ENCODE measurements around the gene NYAP2. TPM values are rescaled to one million over a fixed set of nuclear protein-coding genes. Genes with fewer than 3 reads are reported as not detected.

The NYAP2 gene
- total RNA-seq, 1 donor from 2014 or later = 1.5 TPM

GRCh38 chr2:225484751-225485150, 85.2 kb downstream of the NYAP2 start:
- no peak for DNase-seq (ENCODE audit: low spot score)

DNA sequence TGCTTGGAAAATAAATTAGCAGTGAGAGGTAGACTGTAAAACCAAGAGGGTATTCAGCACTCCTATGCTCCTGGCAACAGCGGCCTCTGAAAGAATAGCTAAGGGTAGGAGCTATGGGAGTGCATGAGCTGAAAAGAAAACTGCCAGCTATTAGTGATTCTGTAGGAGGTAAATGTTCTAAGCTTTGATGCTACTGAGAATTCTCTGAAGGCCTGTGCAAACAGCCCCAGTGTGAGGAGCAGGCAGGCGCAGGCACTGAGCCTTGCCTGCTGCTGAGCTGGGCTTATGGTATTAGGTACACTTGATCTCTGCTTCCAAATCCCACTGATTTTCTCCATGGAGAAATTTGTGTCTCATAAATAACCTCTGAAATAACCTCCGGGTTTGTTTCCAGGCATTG, 86.7 kb downstream of the NYAP2 start:
- no peak for DNase-seq (ENCODE audit: low spot score)

DNA sequence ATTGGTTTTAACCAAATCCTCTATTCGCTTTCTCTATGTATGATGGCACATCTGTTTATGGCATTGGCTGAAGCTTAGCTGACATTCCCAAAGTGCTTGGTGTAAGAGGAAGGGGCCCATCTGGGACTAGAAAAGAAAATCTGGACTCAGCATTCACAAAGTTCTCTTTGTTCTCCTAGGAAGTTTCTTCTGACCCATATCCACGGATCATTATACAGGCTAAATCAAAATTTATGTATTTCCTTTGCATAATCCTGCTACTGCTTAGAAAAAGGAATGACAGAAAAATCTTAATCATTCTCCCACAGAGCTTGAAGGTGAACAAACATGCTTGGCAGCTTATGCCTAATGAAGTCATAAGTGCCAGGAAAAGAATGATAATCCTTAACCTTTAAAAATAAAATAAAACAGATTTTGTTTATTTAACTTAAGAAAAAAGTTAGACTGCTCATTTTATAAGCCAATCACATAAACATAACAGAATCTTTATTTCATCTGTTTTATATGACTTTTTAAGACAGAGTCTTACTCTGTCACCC, 88.4 kb downstream of the NYAP2 start:
- DNase-seq (ENCODE audit: low spot score) = no peak

- DNase-seq (ENCODE audit: low spot score) = no peak
Measured at GRCh38 chr2:225488743-225489142, 89.2 kb downstream of the NYAP2 start.

DNA sequence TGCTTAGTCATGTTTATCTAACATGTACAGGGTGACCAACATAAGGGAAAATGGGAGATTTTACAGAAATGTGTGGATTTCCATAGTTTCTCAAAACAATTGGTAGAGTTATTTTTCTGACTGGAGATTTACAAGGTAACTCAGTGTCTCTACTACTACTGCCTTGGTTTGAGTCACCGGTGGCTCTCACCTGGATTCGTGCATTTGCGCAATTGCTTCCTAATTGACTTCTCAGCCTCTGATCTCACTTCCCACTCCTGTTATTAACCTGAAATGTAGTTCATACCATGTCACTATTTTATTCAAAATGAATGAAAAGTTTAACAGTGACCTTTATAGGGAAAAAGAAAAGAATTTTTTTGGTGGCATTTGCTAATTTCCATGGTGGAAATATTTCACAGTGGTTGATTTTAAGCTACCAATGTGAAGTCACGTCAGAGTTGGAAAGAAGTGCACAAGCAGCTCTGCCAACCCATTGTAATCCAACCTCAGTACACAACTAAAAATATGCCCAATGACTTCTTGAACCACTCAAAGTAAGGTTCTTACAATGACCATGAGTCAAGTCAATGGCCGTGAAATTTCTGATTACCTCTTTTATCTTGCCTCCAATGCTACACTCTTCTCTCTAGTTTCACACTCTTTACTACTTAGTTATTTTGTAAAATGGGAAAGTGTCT, 94.0 kb downstream of the NYAP2 start:
- no peak for DNase-seq (ENCODE audit: low spot score)

DNA sequence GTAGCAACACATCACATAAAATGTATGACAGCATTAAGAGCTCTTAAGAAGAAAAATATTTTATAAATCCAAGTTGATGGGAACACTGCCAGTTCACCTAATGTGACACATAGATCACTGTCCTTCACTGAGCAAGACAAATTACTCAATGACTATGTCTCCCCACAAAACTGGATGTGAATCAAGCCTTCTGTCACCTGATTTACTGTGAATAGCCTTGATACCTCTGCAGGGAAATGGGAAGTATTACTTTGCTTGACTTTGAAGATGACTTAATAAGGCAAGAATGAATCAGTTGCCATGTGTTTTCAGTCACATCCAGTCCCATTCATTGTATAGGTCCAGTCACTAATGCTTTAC, 94.6 kb downstream of the NYAP2 start:
- DNase-seq (ENCODE audit: low spot score) = no peak

DNA sequence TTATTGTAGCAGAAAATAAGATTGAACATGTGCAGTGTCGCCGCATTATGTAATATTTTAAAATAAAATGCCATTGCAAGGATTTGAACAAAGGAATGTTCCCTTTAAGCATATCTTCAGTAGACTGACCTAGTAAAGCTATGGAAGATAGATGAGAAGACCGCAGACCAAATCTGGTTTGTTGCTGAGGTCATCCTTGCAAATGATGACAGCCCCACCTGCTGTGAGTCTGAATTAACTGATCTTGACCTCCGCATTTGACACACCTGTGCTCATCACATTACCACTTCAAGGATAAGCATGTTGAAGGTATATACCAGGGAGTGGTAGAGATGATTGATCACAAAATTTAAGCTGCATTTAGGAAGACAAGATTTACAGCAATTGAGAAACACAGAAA, 96.2 kb downstream of the NYAP2 start:
- no peak for DNase-seq (ENCODE audit: low spot score)

GRCh38 chr2:225496568-225496967, 97.1 kb downstream of the NYAP2 start:
- no peak for DNase-seq (ENCODE audit: low spot score)

- DNase-seq (ENCODE audit: low spot score) = no peak
Measured at GRCh38 chr2:225497166-225497565, 97.7 kb downstream of the NYAP2 start.

- no peak for DNase-seq (ENCODE audit: low spot score)
Measured at GRCh38 chr2:225501022-225501421, 101.5 kb downstream of the NYAP2 start.

DNA sequence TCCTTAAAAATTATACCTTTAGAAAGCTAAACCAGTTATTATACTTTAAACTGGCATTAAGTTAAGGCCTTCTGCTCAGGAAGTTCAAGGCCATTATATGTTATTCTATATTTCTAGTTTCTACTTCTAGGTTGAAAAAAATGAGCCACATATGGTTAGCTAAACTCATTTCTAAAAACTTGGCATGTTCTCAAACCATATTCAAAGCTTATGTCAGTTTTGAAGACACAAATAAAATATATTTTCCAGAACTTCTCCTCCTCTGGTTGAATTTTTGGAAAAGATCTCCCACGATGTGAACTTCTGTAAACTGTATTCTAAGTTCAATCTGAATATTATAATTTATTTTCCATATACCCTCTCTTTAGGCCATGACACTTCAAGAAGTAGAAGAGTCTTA, 103.5 kb downstream of the NYAP2 start:
- DNase-seq (ENCODE audit: low spot score) = no peak

- no peak for DNase-seq (ENCODE audit: low spot score)
Measured at GRCh38 chr2:225510796-225511195, 111.3 kb downstream of the NYAP2 start.

DNA sequence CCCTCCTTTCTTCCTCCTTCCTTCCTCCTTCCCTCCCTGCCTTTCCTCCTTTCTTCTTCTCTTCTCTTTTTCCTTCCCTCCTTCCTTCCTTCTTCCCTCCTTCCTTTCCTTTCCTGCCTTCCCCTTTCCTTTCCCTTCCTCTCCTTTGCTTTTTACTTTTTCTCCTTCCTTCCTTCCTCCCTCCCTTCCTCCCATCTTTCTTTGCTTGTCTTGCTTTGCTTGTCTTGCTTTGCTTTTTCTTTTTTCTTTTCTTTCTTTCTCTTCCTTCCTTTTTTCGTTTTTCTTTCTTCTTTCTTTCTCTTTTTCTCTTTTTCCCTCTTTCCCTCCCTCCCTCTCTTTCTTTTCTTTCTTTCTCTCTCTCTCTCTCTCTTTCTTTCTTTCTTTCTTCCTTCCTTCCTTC, 113.0 kb downstream of the NYAP2 start:
- DNase-seq (ENCODE audit: low spot score) = no peak

GRCh38 chr2:225512876-225513540, 113.5 kb downstream of the NYAP2 start:
- no peak for DNase-seq (ENCODE audit: low spot score)

DNA sequence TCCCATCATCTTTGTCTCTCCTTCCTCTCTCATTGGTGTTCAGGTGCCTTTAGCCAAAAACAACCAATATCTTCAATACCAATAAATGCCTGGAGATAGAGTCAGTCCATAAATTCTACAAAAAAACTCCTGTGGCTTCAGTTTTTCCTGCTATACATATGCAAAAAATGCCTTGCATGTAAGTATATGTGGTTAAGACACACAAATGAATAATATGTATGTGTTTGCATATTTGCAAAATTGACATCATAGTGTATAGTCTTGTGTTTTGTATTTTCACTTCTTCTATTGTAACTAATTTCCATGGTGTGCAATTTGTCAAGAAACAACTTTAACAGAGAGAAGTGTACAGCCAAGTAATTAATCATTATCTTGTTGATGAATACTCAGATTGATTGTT, 115.5 kb downstream of the NYAP2 start:
- DNase-seq (ENCODE audit: low spot score) = no peak

DNA sequence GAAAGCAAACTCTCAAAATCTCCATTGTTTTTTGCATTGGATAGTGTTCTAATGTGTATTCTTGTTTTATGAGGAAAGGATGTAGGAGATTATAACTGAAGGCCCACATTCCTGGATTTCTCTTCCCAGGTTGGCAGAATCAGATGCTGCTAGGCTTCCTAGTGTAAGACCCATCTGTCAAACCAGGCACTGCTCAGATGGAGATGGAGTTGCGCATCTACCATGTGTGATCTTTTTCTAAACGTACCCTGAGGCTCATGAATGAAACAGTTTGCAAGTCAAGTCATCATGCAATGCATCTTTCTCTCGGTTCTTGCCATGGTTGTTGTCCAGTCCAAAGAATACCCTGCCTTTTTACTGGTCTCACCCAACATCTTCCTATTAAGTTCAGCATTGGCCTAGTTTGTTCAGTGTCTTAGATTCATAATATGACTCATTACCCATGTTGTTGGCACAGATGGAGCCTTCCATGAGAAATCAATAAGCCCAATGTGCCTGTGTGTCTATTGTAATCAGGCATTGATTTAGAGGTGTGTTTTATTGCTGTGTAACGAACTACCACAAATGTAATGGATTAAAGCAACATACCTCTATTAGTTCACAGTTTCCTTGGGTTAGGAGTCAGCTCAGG, 127.4 kb downstream of the NYAP2 start:
- no peak for DNase-seq (ENCODE audit: low spot score)

DNA sequence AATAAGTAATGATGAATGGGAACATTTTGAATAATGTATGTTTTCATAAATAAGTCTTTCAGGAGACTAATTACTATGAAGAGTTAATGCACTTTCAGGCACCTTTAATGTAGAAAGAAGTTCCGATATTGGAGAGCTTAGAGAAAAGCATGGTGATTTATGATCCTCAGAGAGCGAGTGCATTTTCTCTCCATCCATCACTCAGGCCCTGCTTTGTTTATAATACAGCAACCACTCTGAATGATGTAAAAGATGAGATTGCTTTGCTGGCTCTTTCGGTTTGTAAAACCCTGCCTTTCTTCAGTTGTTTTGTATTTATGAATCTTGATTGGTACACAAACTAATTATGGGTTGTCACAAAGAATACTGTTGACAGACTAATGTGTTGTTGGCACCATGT, 132.0 kb downstream of the NYAP2 start:
- DNase-seq (ENCODE audit: low spot score) = no peak

DNA sequence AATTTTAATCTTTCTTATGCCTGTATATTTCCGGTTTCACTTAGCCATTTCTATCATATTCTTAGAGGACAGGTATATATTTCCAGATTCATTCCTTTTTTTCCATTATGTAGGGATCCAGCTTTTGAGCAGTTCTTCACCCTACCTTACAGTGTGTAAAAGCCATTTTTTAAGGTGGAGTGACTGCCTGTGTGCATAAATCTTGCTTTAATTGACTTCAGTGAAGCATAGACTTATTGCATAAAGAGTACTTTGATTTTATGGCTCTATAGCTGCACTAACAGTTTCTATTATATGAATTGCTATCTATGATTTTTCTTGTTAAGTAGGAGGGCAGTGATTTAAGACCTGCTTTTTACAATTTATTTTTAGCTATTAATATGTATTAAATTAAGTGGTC, 132.6 kb downstream of the NYAP2 start:
- DNase-seq (ENCODE audit: low spot score) = no peak

GRCh38 chr2:225534037-225534436, 134.5 kb downstream of the NYAP2 start:
- no peak for DNase-seq (ENCODE audit: low spot score)

DNA sequence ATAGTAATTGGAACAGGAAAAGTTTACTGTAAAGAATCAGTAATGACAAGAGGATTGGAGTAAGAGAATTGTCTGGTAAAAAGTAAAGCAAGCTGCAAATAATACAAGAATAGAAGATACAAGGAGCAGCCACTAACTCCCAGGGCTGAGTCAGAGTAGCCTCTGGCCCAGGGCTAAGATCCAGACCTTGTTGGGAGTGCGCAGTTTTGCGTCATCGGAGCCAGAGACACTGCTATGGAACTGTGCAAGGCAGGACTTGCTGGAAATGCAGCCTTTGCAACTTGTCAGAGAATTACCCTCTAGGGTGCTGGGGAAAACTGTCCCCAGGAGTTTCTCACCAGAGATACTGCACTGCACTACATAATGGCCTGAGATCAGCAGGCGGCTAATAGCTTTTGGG, 135.2 kb downstream of the NYAP2 start:
- DNase-seq (ENCODE audit: low spot score) = no peak

- DNase-seq (ENCODE audit: low spot score) = no peak
Measured at GRCh38 chr2:225536036-225536435, 136.5 kb downstream of the NYAP2 start.

DNA sequence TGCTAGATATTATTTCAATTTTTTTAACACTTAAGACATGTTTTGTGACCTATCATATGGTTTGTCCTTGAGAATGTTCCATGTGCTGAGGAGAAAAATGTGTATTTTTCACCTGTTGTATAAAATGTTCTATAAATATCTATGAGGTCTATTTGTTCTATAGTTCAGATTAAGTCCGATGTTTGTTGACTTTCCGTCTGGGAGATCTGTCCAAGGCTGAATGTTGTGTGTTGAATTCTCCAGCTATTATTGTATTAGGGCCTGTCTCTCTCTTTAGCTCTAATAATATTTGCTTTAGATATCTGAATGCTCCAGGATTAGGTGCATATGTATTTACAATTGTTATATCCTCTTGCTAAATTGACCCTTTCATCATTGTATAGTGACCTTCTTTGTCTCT, 144.1 kb downstream of the NYAP2 start:
- DNase-seq (ENCODE audit: low spot score) = no peak

GRCh38 chr2:225556461-225556860, 157.0 kb downstream of the NYAP2 start:
- DNase-seq (ENCODE audit: low spot score) = no peak

Measured in ureter (tissue), 1 donor.